Erythroblast (primary cell): ENCODE results near the gene SCFD2.

Experiments
- GATA1 ChIP-seq: IDR thresholded peaks from 2 replicates; pipeline ENCODE4 v1.6.1; 2011; ENCODE audit warnings: low read depth, mild to moderate bottlenecking, control low read depth, low read length, moderate library complexity
- POLR2A ChIP-seq: IDR thresholded peaks from 2 replicates; pipeline ENCODE4 v1.6.1; 2011; ENCODE audit warnings: mild to moderate bottlenecking, low read length

DNA sequence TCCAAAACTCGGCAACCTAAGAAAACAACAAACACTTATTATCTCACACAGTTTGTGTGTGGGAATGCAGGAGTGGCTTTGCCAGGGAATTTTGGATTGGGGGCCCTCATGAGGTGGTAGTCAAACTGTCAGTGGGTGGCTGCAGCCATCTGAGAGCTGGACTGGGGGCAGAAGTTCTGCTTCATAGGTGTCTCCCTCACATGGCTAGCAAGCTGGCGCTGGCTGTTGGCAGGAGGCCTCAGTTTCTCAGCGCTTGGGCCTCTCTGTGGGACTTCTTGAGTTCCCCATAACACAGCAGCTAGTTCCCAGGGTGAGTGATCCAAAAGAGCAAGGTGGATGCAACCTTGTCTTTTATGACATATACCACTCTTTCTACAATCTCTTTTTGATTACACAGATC, 529.7 kb downstream of the SCFD2 start:
- TF ChIP-seq POLR2A (no peak), GATA1 (no peak)
